Right ventricle myocardium superior (tissue), 1 donor: ENCODE measurements around the gene MYBBP1A. TPM values are rescaled to one million over a fixed set of nuclear protein-coding genes. Genes with fewer than 3 reads are reported as not detected.
A peak's percentile ranks its signal among the peaks of the same experiment; 100 is the strongest.

Experiments used
- ATAC-seq: fragments of 200-7000 bp; cut with Tn5 transposase; one replicate; pipeline ENCODE4 v1.9.1; 2020; ENCODE audit warnings: mild to moderate bottlenecking; ENCODE audit not compliant: poor library complexity
- DNase-seq: peaks from one replicate; pipeline ENCODE4 v3.0.0-alpha.2; 2020
- intact Hi-C: fragments of 100-400 bp; cut with DNase I; formaldehyde crosslinking; loops from one replicate; pipeline ENCODE4 v1.11.2; 2022
- total RNA-seq: library from RNA; stranded (reverse); fragmentation: NEBNext Ultra II Directional; extraction: Animal tissue kit (Norgen Biotek cat#: 25700); gene quantifications from one replicate; pipeline ENCODE4 v1.2.1, GENCODE V29; 2021
- donor health status: DM: no; HTN: yes; CAD: no; lungs with severe emphysema.

The MYBBP1A gene
- total RNA-seq, 1 donor from 2014 or later, result 18.8 TPM

GRCh38 chr17:4515501-4515900 is 39.7 kb downstream of the MYBBP1A start:
- ATAC-seq (no peak), DNase-seq (no peak)
- intact Hi-C loops, result no loop called here

GRCh38 chr17:4514779-4515178 is 40.4 kb downstream of the MYBBP1A start:
- intact Hi-C loops, result no loop called here
- ATAC-seq (no peak), DNase-seq (no peak)

GRCh38 chr17:4514206-4514605 is 41.0 kb downstream of the MYBBP1A start:
- intact Hi-C loops, result no loop called here
- no peak for DNase-seq
- no peak for ATAC-seq

GRCh38 chr17:4513113-4514032 is 41.8 kb downstream of the MYBBP1A start:
- intact Hi-C loops, result no loop called here
- DNase-seq, result no peak

GRCh38 chr17:4512156-4513112 is 42.8 kb downstream of the MYBBP1A start:
- intact Hi-C loops, result no loop called here
- no peak for ATAC-seq
- DNase-seq, result no peak

More at GRCh38 chr17:4513113-4514032, 41.8 kb downstream of the MYBBP1A start:
- ATAC-seq, result no peak

GRCh38 chr17:4511199-4511932 is 43.8 kb downstream of the MYBBP1A start:
- no peak for ATAC-seq
- no peak for DNase-seq
- intact Hi-C loops, result no loop called here

GRCh38 chr17:4510618-4510941 is 44.6 kb downstream of the MYBBP1A start:
- ATAC-seq (no peak), DNase-seq (no peak)
- intact Hi-C loops, result no loop called here

GRCh38 chr17:4509923-4510617 is 45.1 kb downstream of the MYBBP1A start:
- DNase-seq (peak; percentile 68), ATAC-seq (peak; percentile 9)
- intact Hi-C loops, result no loop called here

- DNase-seq (no peak), ATAC-seq (peak; percentile 6)
- intact Hi-C loops, result no loop called here
Measured at GRCh38 chr17:4509401-4509800, 45.8 kb downstream of the MYBBP1A start.

GRCh38 chr17:4508207-4508606 is 47.0 kb downstream of the MYBBP1A start:
- no peak for DNase-seq
- ATAC-seq, result no peak
- intact Hi-C loops, result no loop called here

- ATAC-seq (no peak), DNase-seq (no peak)
- intact Hi-C loops, result no loop called here
Measured at GRCh38 chr17:4507361-4508111, 47.6 kb downstream of the MYBBP1A start.

GRCh38 chr17:4506892-4507291 is 48.3 kb downstream of the MYBBP1A start:
- DNase-seq, result peak; percentile 80
- intact Hi-C loops, result no loop called here
- ATAC-seq, result peak; percentile 84

- DNase-seq (no peak), ATAC-seq (no peak)
- intact Hi-C loops, result no loop called here
Measured at GRCh38 chr17:4506175-4506813, 48.9 kb downstream of the MYBBP1A start.

GRCh38 chr17:4505187-4505586 is 50.0 kb downstream of the MYBBP1A start:
- no peak for DNase-seq
- no peak for ATAC-seq
- intact Hi-C loops, result no loop called here

GRCh38 chr17:4504188-4504587 is 51.0 kb downstream of the MYBBP1A start:
- intact Hi-C loops, result no loop called here
- DNase-seq (no peak), ATAC-seq (no peak)

- DNase-seq (no peak), ATAC-seq (no peak)
- intact Hi-C loops, result no loop called here
Measured at GRCh38 chr17:4503283-4504025, 51.7 kb downstream of the MYBBP1A start.
